ENCODE measurements around the gene MAN1A2.
"Not testable (repeated sequence)": the region's sequence is repeated elsewhere in the genome, so short reads cannot be mapped to it uniquely, and the experiment has no call there.

- TF ChIP-seq, protein P1, sequence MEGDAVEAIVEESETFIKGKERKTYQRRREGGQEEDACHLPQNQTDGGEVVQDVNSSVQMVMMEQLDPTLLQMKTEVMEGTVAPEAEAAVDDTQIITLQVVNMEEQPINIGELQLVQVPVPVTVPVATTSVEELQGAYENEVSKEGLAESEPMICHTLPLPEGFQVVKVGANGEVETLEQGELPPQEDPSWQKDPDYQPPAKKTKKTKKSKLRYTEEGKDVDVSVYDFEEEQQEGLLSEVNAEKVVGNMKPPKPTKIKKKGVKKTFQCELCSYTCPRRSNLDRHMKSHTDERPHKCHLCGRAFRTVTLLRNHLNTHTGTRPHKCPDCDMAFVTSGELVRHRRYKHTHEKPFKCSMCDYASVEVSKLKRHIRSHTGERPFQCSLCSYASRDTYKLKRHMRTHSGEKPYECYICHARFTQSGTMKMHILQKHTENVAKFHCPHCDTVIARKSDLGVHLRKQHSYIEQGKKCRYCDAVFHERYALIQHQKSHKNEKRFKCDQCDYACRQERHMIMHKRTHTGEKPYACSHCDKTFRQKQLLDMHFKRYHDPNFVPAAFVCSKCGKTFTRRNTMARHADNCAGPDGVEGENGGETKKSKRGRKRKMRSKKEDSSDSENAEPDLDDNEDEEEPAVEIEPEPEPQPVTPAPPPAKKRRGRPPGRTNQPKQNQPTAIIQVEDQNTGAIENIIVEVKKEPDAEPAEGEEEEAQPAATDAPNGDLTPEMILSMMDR (IDR thresholded peaks at IDR 0.05) = not testable (repeated sequence)
- TF ChIP-seq ZFX (IDR thresholded peaks at IDR 0.05; ENCODE audit: borderline replicate concordance) = not testable (repeated sequence)
Observed at GRCh38 chr1:117458410-117458809, 91.2 kb downstream of the MAN1A2 start.
